WTC11 (cell line): ENCODE data around the gene SCP2D1. TPM values are rescaled to one million over a fixed set of nuclear protein-coding genes. Genes with fewer than 3 reads are reported as not detected.
A peak's percentile ranks its signal among the peaks of the same experiment; 100 is the strongest.

Source experiments
- ATAC-seq: fragments of 200-7000 bp; cut with Tn5 transposase; 2 replicates; pipeline ENCODE4 v1.10.0; 2021; ENCODE audit warnings: mild to moderate bottlenecking, moderate library complexity
- Bru-seq: library from RNA; stranded (reverse); fragments of 400-500 nt; gene quantifications from one replicate; lab custom pipeline; 2021; lab: Mats Ljungman, UMichigan
- CTCF ChIA-PET: fragments of 300-600 bp; sonication (Branson Sonifier 250); formaldehyde crosslinking; loops from one replicate; lab custom pipeline; 2021; ENCODE audit warnings: antibody characterized with exemption; lab: Charles Lee
- POLR2A ChIA-PET: fragments of 350-600 bp; sonication (Branson Sonifier 250); formaldehyde crosslinking; loops from one replicate; lab custom pipeline; 2021; ENCODE audit warnings: antibody characterized with exemption; lab: Charles Lee
- DNase-seq: peaks from one replicate; pipeline ENCODE4 v3.0.0; 2021; ENCODE audit warnings: low spot score
- H3K27ac Mint-ChIP-seq: 2 replicates; pipeline ENCODE4 v1.8.0; 2021; ENCODE audit warnings: mixed read lengths
- H3K27me3 Mint-ChIP-seq: 2 replicates; pipeline ENCODE4 v1.8.0; 2021; ENCODE audit warnings: low read depth, mild to moderate bottlenecking, moderate library complexity, mixed read lengths
- H3K36me3 Mint-ChIP-seq: 2 replicates; pipeline ENCODE4 v1.8.0; 2021; ENCODE audit warnings: mixed read lengths
- H3K4me1 Mint-ChIP-seq: 2 replicates; pipeline ENCODE4 v1.8.0; 2022; ENCODE audit warnings: mixed read lengths
- H3K4me3 Mint-ChIP-seq: 2 replicates; pipeline ENCODE4 v1.8.0; 2021; ENCODE audit warnings: mild to moderate bottlenecking, moderate library complexity, mixed read lengths
- H3K9me3 Mint-ChIP-seq: 2 replicates; pipeline ENCODE4 v1.8.0; 2021; ENCODE audit warnings: mixed read lengths
- ATF2 ChIP-seq: sonication (generic); formaldehyde crosslinking; IDR thresholded peaks from 2 replicates; pipeline ENCODE4 v1.8.1; 2022; ENCODE audit warnings: low read depth, missing genetic modification reagents, borderline replicate concordance
- CTCF ChIP-seq: fragments of 200-600 bp; IDR thresholded peaks from 2 replicates; pipeline ENCODE4 v1.8.0; 2022; ENCODE audit warnings: antibody characterized with exemption
- E2F1 ChIP-seq: sonication (generic); formaldehyde crosslinking; IDR thresholded peaks from 2 replicates; pipeline ENCODE4 v1.8.0; 2022; ENCODE audit warnings: mild to moderate bottlenecking, missing genetic modification reagents
- EMX1 ChIP-seq: fragments of 250-450 bp; sonication (Bioruptor Pico); IDR thresholded peaks from 2 replicates; pipeline ENCODE4 v1.8.0; 2021; ENCODE audit warnings: mild to moderate bottlenecking
- ETV6 ChIP-seq: sonication (generic); formaldehyde crosslinking; IDR thresholded peaks from 2 replicates; pipeline ENCODE4 v1.8.1; 2022; ENCODE audit warnings: mild to moderate bottlenecking, missing genetic modification reagents
- FOXK1 ChIP-seq: sonication (generic); formaldehyde crosslinking; IDR thresholded peaks from 2 replicates; pipeline ENCODE4 v1.8.0; 2022; ENCODE audit warnings: mild to moderate bottlenecking, moderate library complexity, missing genetic modification reagents
- FOXP1 ChIP-seq: sonication (generic); formaldehyde crosslinking; IDR thresholded peaks from 2 replicates; pipeline ENCODE4 v1.8.0; 2022; ENCODE audit warnings: missing genetic modification reagents, mild to moderate bottlenecking, moderate library complexity, borderline replicate concordance
- HMGXB4 ChIP-seq: sonication (generic); formaldehyde crosslinking; IDR thresholded peaks from 2 replicates; pipeline ENCODE4 v1.8.1; 2023; ENCODE audit warnings: mild to moderate bottlenecking, moderate library complexity, missing genetic modification reagents
- IRF2 ChIP-seq: sonication (generic); formaldehyde crosslinking; IDR thresholded peaks from 2 replicates; pipeline ENCODE4 v1.8.0; 2022; ENCODE audit warnings: low read depth, missing genetic modification reagents, borderline replicate concordance
- JAZF1 ChIP-seq: fragments of 250-450 bp; sonication (Bioruptor Pico); IDR thresholded peaks from 2 replicates; pipeline ENCODE4 v1.9.0; 2021; ENCODE audit warnings: moderate library complexity, mild to moderate bottlenecking, inconsistent platforms
- KAT7 ChIP-seq: sonication (generic); formaldehyde crosslinking; IDR thresholded peaks from 2 replicates; pipeline ENCODE4 v1.8.1; 2023; ENCODE audit warnings: missing genetic modification reagents, mild to moderate bottlenecking, borderline replicate concordance
- MAX ChIP-seq: sonication (generic); formaldehyde crosslinking; IDR thresholded peaks from 2 replicates; pipeline ENCODE4 v1.8.0; 2022; ENCODE audit warnings: mild to moderate bottlenecking, missing genetic modification reagents
- MXD4 ChIP-seq: fragments of 250-450 bp; sonication (Bioruptor Pico); IDR thresholded peaks from 2 replicates; pipeline ENCODE4 v1.8.0; 2021; ENCODE audit warnings: mild to moderate bottlenecking, moderate library complexity, borderline replicate concordance
- NFYB ChIP-seq: sonication (generic); formaldehyde crosslinking; conservative IDR thresholded peaks from 2 replicates; pipeline ENCODE4 v1.8.0; 2022; ENCODE audit warnings: low read depth, missing genetic modification reagents
- RORB ChIP-seq: fragments of 250-450 bp; sonication (Bioruptor Pico); IDR thresholded peaks from 2 replicates; pipeline ENCODE4 v1.9.0; 2021; ENCODE audit warnings: mild to moderate bottlenecking
- SMAD4 ChIP-seq: sonication (generic); formaldehyde crosslinking; IDR thresholded peaks from 2 replicates; pipeline ENCODE4 v1.8.0; 2022; ENCODE audit warnings: mild to moderate bottlenecking, missing genetic modification reagents
- SP1 ChIP-seq: sonication (generic); formaldehyde crosslinking; conservative IDR thresholded peaks from 2 replicates; pipeline ENCODE4 v1.8.1; 2022; ENCODE audit warnings: missing genetic modification reagents
- ZBTB43 ChIP-seq: sonication (generic); formaldehyde crosslinking; IDR thresholded peaks from 2 replicates; pipeline ENCODE4 v1.8.1; 2023; ENCODE audit warnings: mild to moderate bottlenecking, missing genetic modification reagents
- ZNF138 ChIP-seq: sonication (generic); formaldehyde crosslinking; conservative IDR thresholded peaks from 2 replicates; pipeline ENCODE4 v1.8.1; 2022; ENCODE audit warnings: mild to moderate bottlenecking, moderate library complexity, missing genetic modification reagents
- ZNF219 ChIP-seq: sonication (generic); formaldehyde crosslinking; IDR thresholded peaks from 2 replicates; pipeline ENCODE4 v1.8.0; 2023; ENCODE audit warnings: missing genetic modification reagents, mild to moderate bottlenecking, borderline replicate concordance
- ZNF317 ChIP-seq: sonication (generic); formaldehyde crosslinking; IDR thresholded peaks from 2 replicates; pipeline ENCODE4 v1.8.1; 2023; ENCODE audit warnings: low read depth, mild to moderate bottlenecking, moderate library complexity, missing genetic modification reagents, borderline replicate concordance
- ZSCAN18 ChIP-seq: fragments of 250-450 bp; sonication (Bioruptor Pico); IDR thresholded peaks from 2 replicates; pipeline ENCODE4 v2.1.2; 2022; ENCODE audit warnings: mild to moderate bottlenecking, moderate library complexity
- long read RNA-seq, 3 experiments: library from RNA in 1 of 3; library from capped mRNA in 1 of 3; library from polyadenylated mRNA in 1 of 3; unstranded in 2 of 3; stranded (forward) in 1 of 3; transcript quantifications; one replicate each; pipeline ENCODE4 v2.0.0, GENCODE V29; 2021
- total RNA-seq: library from RNA; stranded (reverse); gene quantifications from 3 replicates; pipeline ENCODE4 v1.2.3, GENCODE V29; 2021

Gene SCP2D1
- not detected in 3 replicates for total RNA-seq
- percentile 10 among the genes with signal in this experiment for Bru-seq, nascent RNA
- long read RNA-seq, experiment 1: 0 reads
- long read RNA-seq, experiment 2: 0 reads
- long read RNA-seq, experiment 3: 0 reads

- Mint-ChIP-seq H3K4me3 (no peak within 1 kb of the TSS), H3K36me3 (no peaks in the 10 kb centered on the region), H3K9me3 (peaks cover 11% of the 10 kb centered on the region), H3K27me3 (peaks cover 4% of the 10 kb centered on the region)
- ChIA-PET POLR2A (no interaction called here), CTCF (interaction anchor here (1.4 kb wide), 1 partner anchor 91 kb away, joined by 3 read pairs; no protein-coding TSS in a partner anchor)
- no peak for TF ChIP-seq MXD4 (CRISPR knock-in tag)
- no peak for TF ChIP-seq ATF2
- TF ChIP-seq ZNF219 (CRISPR knock-in tag): no peak
- TF ChIP-seq ZBTB43: no peak
- TF ChIP-seq EMX1 (CRISPR knock-in tag): no peak
- TF ChIP-seq ZNF317 (CRISPR knock-in tag): no peak
- no peak for TF ChIP-seq SP1 (CRISPR knock-in tag)
- TF ChIP-seq RORB (CRISPR knock-in tag): no peak
- TF ChIP-seq FOXP1 (CRISPR knock-in tag): no peak
- no peak for TF ChIP-seq E2F1 (CRISPR knock-in tag)
- TF ChIP-seq IRF2: no peak
- no peak for TF ChIP-seq KAT7 (CRISPR knock-in tag)
- TF ChIP-seq, all 79 proteins: peak for 0
- ATAC-seq: no peak
- H3K27ac Mint-ChIP-seq: no peak within 1 kb of the TSS
- no peaks in the 10 kb centered on the region for H3K4me1 Mint-ChIP-seq
- DNase-seq: no peak
Measured at GRCh38 chr20:18813483-18813882, at the start of gene SCP2D1. Gene SCP2D1, plus strand, starts transcription at chr20:18813783. Its CDS starts 33 bp downstream, at chr20:18813816.

- Mint-ChIP-seq H3K27ac (no peak overlapping the region), H3K27me3 (no peaks in the 10 kb centered on the region), H3K36me3 (peaks cover 8% of the 10 kb centered on the region), H3K4me1 (no peaks in the 10 kb centered on the region; the same call in 1 of the 2 replicates), H3K4me3 (no peak overlapping the region), H3K9me3 (peaks cover 5% of the 10 kb centered on the region)
- TF ChIP-seq ZSCAN18 (no peak), MAX (CRISPR knock-in tag) (no peak), JAZF1 (CRISPR knock-in tag) (no peak), FOXK1 (CRISPR knock-in tag) (no peak)
- no peak for ATAC-seq
- POLR2A ChIA-PET: no interaction called here
- CTCF ChIA-PET: no interaction called here
- no peak for DNase-seq
Measured at GRCh38 chr20:18767676-18768075, 45.9 kb upstream of the SCP2D1 start.

GRCh38 chr20:18773566-18773965 is 40.0 kb upstream of the SCP2D1 start:
- H3K4me1 Mint-ChIP-seq: peaks cover 3% of the 10 kb centered on the region
- POLR2A ChIA-PET: no interaction called here
- no peak for TF ChIP-seq CTCF
- TF ChIP-seq KAT7 (CRISPR knock-in tag): no peak
- no peak for TF ChIP-seq ZBTB43
- TF ChIP-seq SMAD4 (CRISPR knock-in tag): no peak
- no peak for TF ChIP-seq ETV6 (CRISPR knock-in tag)
- no peak for TF ChIP-seq HMGXB4 (CRISPR knock-in tag)
- TF ChIP-seq ZNF138: no peak
- no peak for TF ChIP-seq NFYB
- TF ChIP-seq, all 79 proteins: peak for 0
- H3K36me3 Mint-ChIP-seq: no peaks in the 10 kb centered on the region
- H3K4me3 Mint-ChIP-seq: no peak overlapping the region
- no peaks in the 10 kb centered on the region; the same call in 1 of the 2 replicates for H3K27me3 Mint-ChIP-seq
- no peak overlapping the region for H3K27ac Mint-ChIP-seq
- ATAC-seq: no peak
- CTCF ChIA-PET: no interaction called here
- DNase-seq: no peak
- H3K9me3 Mint-ChIP-seq: peaks cover 11% of the 10 kb centered on the region
